Fibroblast of the aortic adventitia (primary cell): ENCODE results near the gene CD2BP2. TPM values are rescaled to one million over a fixed set of nuclear protein-coding genes. Genes with fewer than 3 reads are reported as not detected.

Experiments used
- DNase-seq: peaks from one replicate; pipeline ENCODE4 v3.0.0-alpha.2; 2010; ENCODE audit warnings: low read depth
- H3K4me3 ChIP-seq: 2 replicates; pipeline ENCODE4 v1.5.1; 2011; ENCODE audit warnings: low read depth, mild to moderate bottlenecking, control low read depth, low read length, moderate library complexity
- CTCF ChIP-seq: IDR thresholded peaks from 2 replicates; pipeline ENCODE4 v1.5.1; 2011; ENCODE audit warnings: mild to moderate bottlenecking, low read length, control low read depth, inconsistent platforms; ENCODE audit not compliant: insufficient read depth
- total RNA-seq: library from RNA; depleted of rRNA; stranded (reverse); fragments of >200 nt; gene quantifications from 2 replicates; pipeline ENCODE4 v1.2.3, GENCODE V29; 2012; ENCODE audit warnings: low replicate concordance

CD2BP2 gene
- total RNA-seq, 1 donor, result 25.2 TPM

- DNase-seq, result no peak
- no peak for TF ChIP-seq CTCF
- peak overlapping the region; percentile 93 for H3K4me3 ChIP-seq
Measured at GRCh38 chr16:30369091-30369937, 14.2 kb upstream of the CD2BP2 start.

- H3K4me3 ChIP-seq, result peak overlapping the region; percentile 93
- DNase-seq, result no peak
- TF ChIP-seq CTCF, result no peak
Measured at GRCh38 chr16:30368792-30369090, 13.6 kb upstream of the CD2BP2 start.

- DNase-seq, result peak; percentile 54
- no peak for TF ChIP-seq CTCF
- H3K4me3 ChIP-seq, result peak overlapping the region; percentile 93
Measured at GRCh38 chr16:30368122-30368791, 13.1 kb upstream of the CD2BP2 start.

- no peak for TF ChIP-seq CTCF
- peak overlapping the region; percentile 93 for H3K4me3 ChIP-seq
- no peak for DNase-seq
Measured at GRCh38 chr16:30367349-30368009, 12.4 kb upstream of the CD2BP2 start.

GRCh38 chr16:30366511-30366910 lies 11.4 kb upstream of the CD2BP2 start:
- peak overlapping the region; percentile 13 for H3K4me3 ChIP-seq
- no peak for DNase-seq
- TF ChIP-seq CTCF, result no peak

GRCh38 chr16:30365200-30365599 lies 10.1 kb upstream of the CD2BP2 start:
- H3K4me3 ChIP-seq, result no peak overlapping the region
- DNase-seq, result no peak
- no peak for TF ChIP-seq CTCF
